Osteocyte (in vitro differentiated cells): ENCODE data around the gene IMP3. TPM values are rescaled to one million over a fixed set of nuclear protein-coding genes. Genes with fewer than 3 reads are reported as not detected.

ENCODE experiments used
- total RNA-seq: library from RNA; stranded (reverse); gene quantifications from 2 replicates; pipeline ENCODE4 v1.2.1, GENCODE V29; 2021

The IMP3 gene
- total RNA-seq, 1 donor from 2014 or later = 31.9 TPM

Other genes starting within 250 kb of the IMP3 start
- gene SIN3A, start 188.5 kb downstream of the IMP3 start, total RNA-seq = 65.2 and 65.4 TPM in 2 replicates
- gene PTPN9, start 60.9 kb downstream of the IMP3 start, total RNA-seq = 50.1 and 53.4 TPM in 2 replicates
- 27.0 and 27.9 TPM in 2 replicates for gene SNUPN, start 14.5 kb downstream of the IMP3 start, total RNA-seq
- gene SNX33, start 7.7 kb upstream of the IMP3 start, total RNA-seq = 36.3 and 36.7 TPM in 2 replicates
- gene CSPG4, start 72.6 kb upstream of the IMP3 start, total RNA-seq = 43.3 and 48.1 TPM in 2 replicates
- gene UBE2Q2, start 203.2 kb upstream of the IMP3 start, total RNA-seq = 42.4 and 43.2 TPM in 2 replicates